GM19468 (cell line): ENCODE data around the gene GHR.
"Not testable (repeated sequence)": the region's sequence is repeated elsewhere in the genome, so short reads cannot be mapped to it uniquely, and the experiment has no call there.

Source experiments
- ATAC-seq: cut with Tn5 transposase; IDR thresholded peaks from one replicate; pipeline ENCODE4 v1.9.1; 2021; ENCODE audit warnings: mild to moderate bottlenecking, moderate library complexity, moderate number of reproducible peaks; ENCODE audit not compliant: unreplicated experiment; ENCODE audit errors: extremely low read depth

The GHR gene

GRCh38 chr5:42677156-42677842, 254.1 kb downstream of the GHR start:
- no peak for ATAC-seq

- no peak for ATAC-seq
Measured at GRCh38 chr5:42680046-42680445, 256.8 kb downstream of the GHR start.

GRCh38 chr5:42685078-42685477, 261.8 kb downstream of the GHR start:
- not testable (repeated sequence) for ATAC-seq

GRCh38 chr5:42689391-42689790, 266.2 kb downstream of the GHR start:
- ATAC-seq, result no peak

- ATAC-seq, result no peak
Measured at GRCh38 chr5:42691413-42691937, 268.2 kb downstream of the GHR start.

GRCh38 chr5:42701351-42702059, 278.3 kb downstream of the GHR start:
- ATAC-seq, result no peak

- ATAC-seq, result no peak
Measured at GRCh38 chr5:42703238-42703637, 280.0 kb downstream of the GHR start.

GRCh38 chr5:42715785-42716184, 292.5 kb downstream of the GHR start:
- no peak for ATAC-seq

- peak; percentile 96 for ATAC-seq
Measured at GRCh38 chr5:42718591-42718990, 295.4 kb downstream of the GHR start.

- ATAC-seq, result no peak
Measured at GRCh38 chr5:42719034-42719433, 295.8 kb downstream of the GHR start.

- ATAC-seq, result no peak
Measured at GRCh38 chr5:42720251-42720650, 297.0 kb downstream of the GHR start.

- no peak for ATAC-seq
Measured at GRCh38 chr5:42721484-42721883, 298.2 kb downstream of the GHR start.

GRCh38 chr5:42734531-42735058, 311.4 kb downstream of the GHR start:
- ATAC-seq, result not testable (repeated sequence)

GRCh38 chr5:42740920-42741319, 317.7 kb downstream of the GHR start:
- ATAC-seq, result no peak

GRCh38 chr5:42745426-42745825, 322.2 kb downstream of the GHR start:
- ATAC-seq, result no peak

GRCh38 chr5:42745856-42746255, 322.6 kb downstream of the GHR start:
- ATAC-seq, result no peak

GRCh38 chr5:42749020-42749419, 325.8 kb downstream of the GHR start:
- no peak for ATAC-seq

- ATAC-seq, result no peak
Measured at GRCh38 chr5:42750507-42750906, 327.3 kb downstream of the GHR start.

GRCh38 chr5:42751044-42751443, 327.8 kb downstream of the GHR start:
- ATAC-seq, result no peak

GRCh38 chr5:42753099-42753498, 329.9 kb downstream of the GHR start:
- ATAC-seq, result no peak
